H1 (cell line): ENCODE data around the gene OR52N5. TPM values are rescaled to one million over a fixed set of nuclear protein-coding genes. Genes with fewer than 3 reads are reported as not detected.

Experiments
- CTCF ChIA-PET: fragments of 300-600 bp; sonication (Branson Sonifier 250); formaldehyde crosslinking; loops from one replicate; lab custom pipeline; 2021; ENCODE audit not compliant: partially characterized antibody; lab: Charles Lee
- POLR2A ChIA-PET: fragments of 300-600 bp; sonication (Branson Sonifier 250); formaldehyde crosslinking; loops from one replicate; lab custom pipeline; 2021; ENCODE audit warnings: inconsistent platforms; ENCODE audit not compliant: partially characterized antibody; lab: Charles Lee
- DNase-seq, 2 experiments: peaks; one replicate each; pipeline versions ENCODE4 v3.0.0 to v3.0.0-alpha.2; 2010 to 2022; ENCODE audit warnings: low spot score in 2 of 2, low read depth in 1 of 2, mixed read lengths in 1 of 2
- FAIRE-seq: peaks from 2 replicates; lab custom pipeline; 2011; peaks lifted over from hg19 to GRCh38; lab: Jason Lieb, UNC
- H2AFZ ChIP-seq: 2 replicates; pipeline ENCODE4 v1.8.1; 2012; ENCODE audit warnings: low read length, inconsistent platforms
- H2AK5ac ChIP-seq: 2 replicates; pipeline ENCODE4 v1.6.1; 2013; ENCODE audit warnings: low read depth, low read length
- H2BK120ac ChIP-seq: replicated peaks from 2 replicates; pipeline ENCODE3; 2013; ENCODE audit warnings: low read depth, low read length, inconsistent platforms
- H2BK12ac ChIP-seq: 2 replicates; pipeline ENCODE4 v1.6.1; 2013; ENCODE audit warnings: low read depth, low read length
- H2BK15ac ChIP-seq: 2 replicates; pipeline ENCODE4 v1.6.1; 2013; ENCODE audit warnings: low read length
- H2BK20ac ChIP-seq: 2 replicates; pipeline ENCODE4 v1.6.1; 2013; ENCODE audit warnings: low read length
- H2BK5ac ChIP-seq: 2 replicates; pipeline ENCODE4 v1.6.1; 2013; ENCODE audit warnings: low read depth, low read length
- H3K14ac ChIP-seq: 2 replicates; pipeline ENCODE4 v1.6.1; 2013; ENCODE audit warnings: inconsistent platforms; ENCODE audit not compliant: insufficient read length
- H3K18ac ChIP-seq: 2 replicates; pipeline ENCODE4 v1.6.1; 2013; ENCODE audit warnings: low read length; ENCODE audit errors: extremely low read depth
- H3K23ac ChIP-seq: 2 replicates; pipeline ENCODE4 v1.6.1; 2013; ENCODE audit warnings: inconsistent platforms; ENCODE audit not compliant: insufficient read length
- H3K23me2 ChIP-seq: 2 replicates; pipeline ENCODE4 v1.6.1; 2013; ENCODE audit warnings: low read depth, low read length
- H3K27ac ChIP-seq: 2 replicates; pipeline ENCODE4 v1.6.1; 2011; ENCODE audit warnings: low read depth, low read length, inconsistent platforms
- H3K27me3 ChIP-seq, 4 experiments: replicated peaks in 1 of 4; 1 replicate in 1 of 4; 2 replicates in 3 of 4; pipeline versions ENCODE4 v1.6.1 to v1.8.1; 2011 to 2013; ENCODE audit warnings: low read length in 3 of 4, mild to moderate bottlenecking in 3 of 4, inconsistent platforms in 2 of 4, mixed read lengths in 2 of 4, moderate library complexity in 1 of 4; ENCODE audit not compliant: control insufficient read depth in 3 of 4, insufficient read depth in 3 of 4; ENCODE audit errors: extremely low read depth in 1 of 4
- H3K36me3 ChIP-seq, 4 experiments: 2 replicates each; pipeline versions ENCODE4 v1.6.1 to v1.8.1; 2011 to 2013; ENCODE audit warnings: mild to moderate bottlenecking in 4 of 4, low read length in 3 of 4, moderate library complexity in 2 of 4, control low read depth in 1 of 4, inconsistent platforms in 1 of 4; ENCODE audit not compliant: insufficient read depth in 4 of 4, control insufficient read depth in 2 of 4
- H3K4ac ChIP-seq: replicated peaks from 2 replicates; pipeline ENCODE3; 2013; ENCODE audit warnings: low read length, low read depth, mixed read lengths, inconsistent platforms; ENCODE audit not compliant: insufficient read length
- H3K4me1 ChIP-seq, 4 experiments: replicated peaks in 1 of 4; 1 replicate in 1 of 4; 2 replicates in 3 of 4; pipeline versions ENCODE4 v1.6.1 to v1.8.1; 2011 to 2013; ENCODE audit warnings: low read length in 3 of 4, inconsistent platforms in 2 of 4, mixed read lengths in 1 of 4; ENCODE audit not compliant: insufficient read depth in 4 of 4, control insufficient read depth in 3 of 4
- H3K4me2 ChIP-seq, 2 experiments: 2 replicates each; pipeline versions ENCODE4 v1.6.1 to v1.8.1; 2011 to 2013; ENCODE audit warnings: low read depth in 2 of 2, low read length in 2 of 2, control low read depth in 1 of 2, inconsistent platforms in 1 of 2, mild to moderate bottlenecking in 1 of 2; ENCODE audit not compliant: insufficient read depth in 1 of 2
- H3K4me3 ChIP-seq, 4 experiments: fragments of 200-600, 300-600 bp in 1 of 4; sonication (generic), shearing (Covaris generic), sonication (Bioruptor Twin) in 1 of 4; 2 replicates each; pipeline versions ENCODE4 v1.5.1 to v1.8.1; 2011 to 2016; ENCODE audit warnings: low read length in 4 of 4, low read depth in 3 of 4, control low read depth in 2 of 4, inconsistent platforms in 2 of 4, mild to moderate bottlenecking in 2 of 4, mixed read lengths in 1 of 4, moderate library complexity in 1 of 4; ENCODE audit not compliant: insufficient read depth in 2 of 4; ENCODE audit errors: extremely low read depth in 1 of 4
- H3K56ac ChIP-seq: replicated peaks from 2 replicates; pipeline ENCODE3; 2013; ENCODE audit warnings: low read depth, mild to moderate bottlenecking, mixed read lengths, low read length, inconsistent platforms; ENCODE audit not compliant: insufficient read length
- H3K79me1 ChIP-seq: 2 replicates; pipeline ENCODE4 v1.6.1; 2013; ENCODE audit warnings: low read depth, low read length, control low read depth
- H3K79me2 ChIP-seq, 2 experiments: 2 replicates each; pipeline versions ENCODE4 v1.6.1 to v1.8.1; 2012 to 2013; ENCODE audit warnings: low read length in 2 of 2, mild to moderate bottlenecking in 2 of 2, inconsistent platforms in 1 of 2; ENCODE audit not compliant: insufficient read depth in 2 of 2, control insufficient read depth in 1 of 2
- H3K9ac ChIP-seq, 4 experiments: replicated peaks in 1 of 4; 1 replicate in 1 of 4; 2 replicates in 3 of 4; pipeline versions ENCODE4 v1.6.1 to v1.8.1; 2011 to 2013; ENCODE audit warnings: low read depth in 3 of 4, low read length in 3 of 4, control low read depth in 2 of 4, mild to moderate bottlenecking in 2 of 4, moderate library complexity in 2 of 4, inconsistent platforms in 1 of 4; ENCODE audit errors: extremely low read depth in 1 of 4
- H3K9me3 ChIP-seq, 2 experiments: 2 replicates each; pipeline versions ENCODE4 v1.6.1 to v1.8.1; 2012 to 2013; ENCODE audit warnings: mild to moderate bottlenecking in 2 of 2, moderate library complexity in 2 of 2, control low read depth in 1 of 2, inconsistent platforms in 1 of 2, low read depth in 1 of 2, low read length in 1 of 2, mixed read lengths in 1 of 2; ENCODE audit not compliant: insufficient read depth in 2 of 2
- H4K20me1 ChIP-seq, 2 experiments: replicated peaks in 1 of 2; 2 replicates each; pipeline versions ENCODE3 to v1.8.1; 2011 to 2013; ENCODE audit warnings: inconsistent platforms in 2 of 2, low read length in 2 of 2, mild to moderate bottlenecking in 1 of 2; ENCODE audit not compliant: insufficient read depth in 2 of 2, control insufficient read depth in 1 of 2
- H4K5ac ChIP-seq: 2 replicates; pipeline ENCODE4 v1.6.1; 2013; ENCODE audit warnings: low read length, low read depth, mixed read lengths, inconsistent platforms; ENCODE audit not compliant: insufficient read length
- H4K8ac ChIP-seq: 2 replicates; pipeline ENCODE4 v1.8.0; 2013; ENCODE audit warnings: mild to moderate bottlenecking, moderate library complexity, low read length, inconsistent platforms; ENCODE audit not compliant: insufficient read depth; ENCODE audit errors: extremely low read depth
- H4K91ac ChIP-seq: replicated peaks from 2 replicates; pipeline ENCODE3; 2013; ENCODE audit warnings: low read length, mixed read lengths, inconsistent platforms; ENCODE audit not compliant: insufficient read length
- GTF2F1 ChIP-seq: IDR thresholded peaks from 2 replicates; pipeline ENCODE4 v1.6.1; 2012; ENCODE audit warnings: low read depth, low read length, improper control_type of control experiment, borderline replicate concordance
- JUN ChIP-seq: IDR thresholded peaks from 2 replicates; pipeline ENCODE4 v1.6.1; 2011; ENCODE audit warnings: low read depth, mild to moderate bottlenecking, improper control_type of control experiment, low read length
- NRF1 ChIP-seq: IDR thresholded peaks from 2 replicates; pipeline ENCODE4 v1.6.1; 2011; ENCODE audit warnings: mild to moderate bottlenecking, low read depth, low read length, improper control_type of control experiment
- POU5F1 ChIP-seq: IDR thresholded peaks from 2 replicates; pipeline ENCODE4 v1.6.1; 2011; ENCODE audit warnings: low read depth, mild to moderate bottlenecking, low read length, moderate library complexity
- SAP30 ChIP-seq: fragments of 300-600 bp; sonication (generic); IDR thresholded peaks from 2 replicates; pipeline ENCODE4 v1.7.1; 2012; ENCODE audit warnings: low read length, moderate library complexity, mild to moderate bottlenecking, inconsistent platforms; ENCODE audit not compliant: insufficient read depth, insufficient replicate concordance
- SIRT6 ChIP-seq: IDR thresholded peaks from one replicate; pipeline ENCODE4 v1.7.1; 2012; ENCODE audit warnings: low read length, inconsistent platforms
- SRF ChIP-seq: IDR thresholded peaks from 2 replicates; pipeline ENCODE4 v1.6.1; 2011; ENCODE audit warnings: mild to moderate bottlenecking, low read depth, low read length, moderate library complexity
- WGBS, 2 experiments: shearing (Covaris generic) in 1 of 2; methylation state at CpG; one replicate each; pipeline versions ENCODE4 v1.1.6 to v1.1.7; 2013 to 2015; ENCODE audit warnings: low lambda C conversion rate in 2 of 2, mixed read lengths in 2 of 2, inconsistent platforms in 1 of 2, low coverage in 1 of 2, missing lambda C conversion rate in 1 of 2; ENCODE audit not compliant: insufficient replicate concordance in 2 of 2, insufficient coverage in 1 of 2, insufficient read length in 1 of 2; ENCODE audit errors: extremely low coverage in 1 of 2, missing lambda C conversion rate in 1 of 2; 5-methylcytosine and 5-hydroxymethylcytosine counted together
- polyA plus RNA-seq, 7 experiments: library from polyadenylated mRNA; depleted of rRNA in 3 of 7; stranded (reverse) in 5 of 7; unstranded in 2 of 7; fragments of >200 nt in 5 of 7; fragments of 200-250 nt in 2 of 7; gene quantifications; 1 replicate in 5 of 7; 2 replicates in 1 of 7; 4 replicates in 1 of 7; pipeline versions ENCODE4 v1.2.1 to v1.2.3, GENCODE V29; 2011 to 2013; ENCODE audit warnings: missing spikeins in 2 of 7, mixed read lengths in 2 of 7
- total RNA-seq: library from RNA; stranded (reverse); fragmentation: NEBNext Ultra II Directional; extraction: Animal tissue kit (Norgen Biotek cat#: 25700); gene quantifications from 2 replicates; pipeline ENCODE4 v1.2.1, GENCODE V29; 2021
- TF ChIP-seq, protein P1 (sequence below): IDR thresholded peaks from 2 replicates; pipeline ENCODE4 v1.6.1; 2011; ENCODE audit warnings: low read depth, mild to moderate bottlenecking, low read length; ENCODE audit not compliant: insufficient read depth
- TF ChIP-seq, protein P2 (sequence below): IDR thresholded peaks from 2 replicates; pipeline ENCODE4 v1.6.1; 2012; ENCODE audit warnings: low read length, inconsistent platforms

The OR52N5 gene
- total and polyA plus RNA-seq, 2 of the 8 experiments (the other 6 are each of a cell fraction or from before 2014, with no cell fraction given), result 0.12 TPM; not detected in 1

DNA sequence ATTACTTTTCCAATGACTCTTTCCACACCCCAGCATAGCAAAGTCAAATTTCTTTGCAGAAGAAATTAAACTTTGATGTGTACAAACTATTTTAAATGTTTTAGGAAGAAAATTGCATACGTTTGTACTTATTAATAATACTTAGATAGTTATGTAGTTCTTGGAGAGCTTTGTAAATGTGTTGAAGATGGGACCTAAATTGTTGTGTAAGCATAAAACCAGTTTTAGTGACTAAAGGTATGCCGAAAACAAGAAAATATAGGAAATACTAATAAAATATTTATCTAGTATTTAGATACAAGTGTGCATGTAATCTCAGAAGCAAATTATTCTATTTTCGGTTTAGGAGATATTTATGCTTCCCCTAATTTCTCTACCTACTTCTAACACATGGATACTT lies 33.3 kb downstream of the OR52N5 start:
- Histone ChIP-seq H3K36me3 (no peaks in the 10 kb centered on the region), H2BK120ac (no peak overlapping the region), H3K27me3 (no peaks in the 10 kb centered on the region), H2AFZ (no peak overlapping the region), H3K56ac (no peak overlapping the region), H4K91ac (no peak overlapping the region), H4K8ac (no peak overlapping the region), H3K79me2 (no peaks in the 10 kb centered on the region), H3K9me3 (no peaks in the 10 kb centered on the region), H3K18ac (no peak overlapping the region), H3K27ac (no peak overlapping the region), H3K9ac (no peak overlapping the region), H3K4me1 (no peaks in the 10 kb centered on the region), H3K79me1 (no peaks in the 10 kb centered on the region), H2AK5ac (no peak overlapping the region), H3K23me2 (no peaks in the 10 kb centered on the region), H2BK15ac (no peak overlapping the region), H3K23ac (no peak overlapping the region), H2BK5ac (no peak overlapping the region), H4K5ac (no peak overlapping the region), H2BK20ac (no peak overlapping the region), H3K4ac (no peak overlapping the region), H2BK12ac (no peak overlapping the region), H3K4me2 (no peak overlapping the region), H3K4me3 (no peak overlapping the region), H4K20me1 (no peaks in the 10 kb centered on the region), H3K14ac (no peak overlapping the region)
- FAIRE-seq (no peak), DNase-seq (no peak)
- ChIA-PET POLR2A (no interaction called here), CTCF (no interaction called here)
- TF ChIP-seq, protein P1, sequence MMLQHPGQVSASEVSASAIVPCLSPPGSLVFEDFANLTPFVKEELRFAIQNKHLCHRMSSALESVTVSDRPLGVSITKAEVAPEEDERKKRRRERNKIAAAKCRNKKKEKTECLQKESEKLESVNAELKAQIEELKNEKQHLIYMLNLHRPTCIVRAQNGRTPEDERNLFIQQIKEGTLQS, result no peak
- no peak for TF ChIP-seq GTF2F1
- no peak for TF ChIP-seq SRF
- TF ChIP-seq POU5F1, result no peak
- TF ChIP-seq NRF1, result no peak
- TF ChIP-seq, protein P2, sequence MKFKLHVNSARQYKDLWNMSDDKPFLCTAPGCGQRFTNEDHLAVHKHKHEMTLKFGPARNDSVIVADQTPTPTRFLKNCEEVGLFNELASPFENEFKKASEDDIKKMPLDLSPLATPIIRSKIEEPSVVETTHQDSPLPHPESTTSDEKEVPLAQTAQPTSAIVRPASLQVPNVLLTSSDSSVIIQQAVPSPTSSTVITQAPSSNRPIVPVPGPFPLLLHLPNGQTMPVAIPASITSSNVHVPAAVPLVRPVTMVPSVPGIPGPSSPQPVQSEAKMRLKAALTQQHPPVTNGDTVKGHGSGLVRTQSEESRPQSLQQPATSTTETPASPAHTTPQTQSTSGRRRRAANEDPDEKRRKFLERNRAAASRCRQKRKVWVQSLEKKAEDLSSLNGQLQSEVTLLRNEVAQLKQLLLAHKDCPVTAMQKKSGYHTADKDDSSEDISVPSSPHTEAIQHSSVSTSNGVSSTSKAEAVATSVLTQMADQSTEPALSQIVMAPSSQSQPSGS, result no peak
- no peak for TF ChIP-seq SAP30
- TF ChIP-seq SIRT6, result no peak
- TF ChIP-seq JUN, result no peak
- 86% methylated on average over 3 of the region's 3 CpGs; no CpG with 5 or more reads in 1 of the 2 experiments for WGBS, 2 experiments
